Hematopoietic multipotent progenitor cell (in vitro differentiated cells): ENCODE measurements around the gene ZBP1. TPM values are rescaled to one million over a fixed set of nuclear protein-coding genes. Genes with fewer than 3 reads are reported as not detected.

ENCODE experiments used
- DNase-seq, 3 donors: peaks; one replicate each; pipeline ENCODE4 v3.0.0-alpha.2; 2011 to 2015; ENCODE audit warnings: low read depth in 2 of 3, low spot score in 2 of 3
- total RNA-seq: library from RNA; depleted of rRNA; stranded (reverse); fragments of >200 nt; gene quantifications from one replicate; pipeline ENCODE4 v1.2.3, GENCODE V29; 2012

The ZBP1 gene
- total RNA-seq, 1 donor: 0.54 TPM

GRCh38 chr20:57577679-57578475, 42.3 kb downstream of the ZBP1 start:
- no peak for DNase-seq

GRCh38 chr20:57576617-57577550, 43.3 kb downstream of the ZBP1 start:
- DNase-seq: no peak

GRCh38 chr20:57576002-57576401, 44.2 kb downstream of the ZBP1 start:
- no peak for DNase-seq

- DNase-seq: no peak
These were observed 45.3 kb downstream of the ZBP1 start for GRCh38 chr20:57574954-57575353.

GRCh38 chr20:57573894-57574293, 46.3 kb downstream of the ZBP1 start:
- peak in 1 of 3 donors; percentile 32 for DNase-seq

- DNase-seq: no peak
These were observed 47.0 kb downstream of the ZBP1 start for GRCh38 chr20:57573242-57573641.

- DNase-seq: no peak
These were observed 48.3 kb downstream of the ZBP1 start for GRCh38 chr20:57571782-57572416.

- no peak for DNase-seq
These were observed 49.3 kb downstream of the ZBP1 start for GRCh38 chr20:57570920-57571319.

GRCh38 chr20:57570145-57570850, 49.9 kb downstream of the ZBP1 start:
- DNase-seq: no peak

GRCh38 chr20:57568960-57569359, 51.3 kb downstream of the ZBP1 start:
- DNase-seq: no peak

- no peak for DNase-seq
These were observed 51.9 kb downstream of the ZBP1 start for GRCh38 chr20:57568088-57568896.

- no peak for DNase-seq
These were observed 52.7 kb downstream of the ZBP1 start for GRCh38 chr20:57567471-57568079.

GRCh38 chr20:57566803-57567459, 53.3 kb downstream of the ZBP1 start:
- DNase-seq: no peak

GRCh38 chr20:57566399-57566798, 53.8 kb downstream of the ZBP1 start:
- no peak for DNase-seq

- DNase-seq: no peak
These were observed 55.1 kb downstream of the ZBP1 start for GRCh38 chr20:57564951-57565642.

GRCh38 chr20:57564180-57564802, 55.9 kb downstream of the ZBP1 start:
- DNase-seq: no peak

GRCh38 chr20:57563522-57563921, 56.7 kb downstream of the ZBP1 start:
- DNase-seq: no peak
